NB4 (cell line): ENCODE measurements around the gene PCSK7.

Experiments
- MYC ChIP-seq: IDR thresholded peaks from 2 replicates; pipeline ENCODE4 v1.6.1; 2011; ENCODE audit warnings: low read depth, low read length
- POLR2A ChIP-seq: IDR thresholded peaks from 2 replicates; pipeline ENCODE4 v1.6.1; 2011; ENCODE audit warnings: mild to moderate bottlenecking; ENCODE audit not compliant: insufficient read length; ENCODE audit errors: extremely low read depth
- TF ChIP-seq, protein P1 (sequence below): IDR thresholded peaks from one replicate; pipeline ENCODE4 v1.5.1; 2012; ENCODE audit warnings: low read depth, low read length
- TF ChIP-seq, protein P2 (sequence below): IDR thresholded peaks from 2 replicates; pipeline ENCODE4 v1.6.1; 2011; ENCODE audit warnings: low read depth, low read length

DNA sequence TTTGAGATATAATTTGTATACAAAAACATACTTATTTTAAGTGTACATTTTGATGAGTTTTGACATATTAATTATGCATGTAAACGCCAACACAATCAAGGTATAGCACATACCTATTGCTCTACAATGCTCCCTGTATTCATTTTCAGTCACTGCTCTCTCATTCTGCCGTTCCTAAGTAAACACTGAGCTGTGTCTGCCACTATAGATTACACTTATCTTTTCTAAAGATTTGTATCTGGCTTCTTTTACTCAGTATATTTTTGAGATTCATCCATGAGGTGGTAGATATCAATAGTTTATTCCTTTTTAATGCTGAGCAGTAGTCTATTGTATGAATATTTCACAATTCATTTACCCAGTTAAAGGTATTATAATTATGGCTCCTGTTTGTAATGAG is 33.9 kb upstream of the PCSK7 start:
- TF ChIP-seq, protein P1, sequence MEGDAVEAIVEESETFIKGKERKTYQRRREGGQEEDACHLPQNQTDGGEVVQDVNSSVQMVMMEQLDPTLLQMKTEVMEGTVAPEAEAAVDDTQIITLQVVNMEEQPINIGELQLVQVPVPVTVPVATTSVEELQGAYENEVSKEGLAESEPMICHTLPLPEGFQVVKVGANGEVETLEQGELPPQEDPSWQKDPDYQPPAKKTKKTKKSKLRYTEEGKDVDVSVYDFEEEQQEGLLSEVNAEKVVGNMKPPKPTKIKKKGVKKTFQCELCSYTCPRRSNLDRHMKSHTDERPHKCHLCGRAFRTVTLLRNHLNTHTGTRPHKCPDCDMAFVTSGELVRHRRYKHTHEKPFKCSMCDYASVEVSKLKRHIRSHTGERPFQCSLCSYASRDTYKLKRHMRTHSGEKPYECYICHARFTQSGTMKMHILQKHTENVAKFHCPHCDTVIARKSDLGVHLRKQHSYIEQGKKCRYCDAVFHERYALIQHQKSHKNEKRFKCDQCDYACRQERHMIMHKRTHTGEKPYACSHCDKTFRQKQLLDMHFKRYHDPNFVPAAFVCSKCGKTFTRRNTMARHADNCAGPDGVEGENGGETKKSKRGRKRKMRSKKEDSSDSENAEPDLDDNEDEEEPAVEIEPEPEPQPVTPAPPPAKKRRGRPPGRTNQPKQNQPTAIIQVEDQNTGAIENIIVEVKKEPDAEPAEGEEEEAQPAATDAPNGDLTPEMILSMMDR = no peak
- TF ChIP-seq POLR2A (no peak), MYC (no peak)
- TF ChIP-seq, protein P2, sequence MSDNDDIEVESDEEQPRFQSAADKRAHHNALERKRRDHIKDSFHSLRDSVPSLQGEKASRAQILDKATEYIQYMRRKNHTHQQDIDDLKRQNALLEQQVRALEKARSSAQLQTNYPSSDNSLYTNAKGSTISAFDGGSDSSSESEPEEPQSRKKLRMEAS = no peak
